Stomach (tissue), 9 donors: ENCODE measurements around the gene COL4A1. TPM values are rescaled to one million over a fixed set of nuclear protein-coding genes. Genes with fewer than 3 reads are reported as not detected.

Experiments
- DNase-seq, 2 donors: peaks; one replicate each; pipeline versions ENCODE4 v3.0.0 to v3.0.0-alpha.2; 2013 to 2019
- H3K27ac ChIP-seq, 5 donors: fragments of 200-600 bp in 4 of 5; sonication (generic) in 4 of 5; one replicate each; pipeline ENCODE4 v1.5.1; 2013 to 2019; ENCODE audit warnings: mild to moderate bottlenecking in 1 of 5, moderate library complexity in 1 of 5
- H3K27me3 ChIP-seq, 3 donors: fragments of 200-600 bp; sonication (generic); one replicate each; pipeline ENCODE4 v1.5.1; 2017 to 2019; ENCODE audit warnings: mixed run types in 1 of 3
- H3K36me3 ChIP-seq, 4 donors: fragments of 200-600 bp; sonication (generic); 1 replicate in 3 of 4; 2 replicates in 1 of 4; pipeline ENCODE4 v1.5.1; 2016 to 2019
- H3K4me1 ChIP-seq, 4 donors: fragments of 200-600 bp; sonication (generic); one replicate each; pipeline ENCODE4 v1.5.1; 2016 to 2019
- H3K4me3 ChIP-seq, 4 donors: fragments of 200-600 bp; sonication (generic) in 3 of 4; one replicate each; pipeline ENCODE4 v1.5.1; 2016 to 2019; ENCODE audit warnings: mild to moderate bottlenecking in 1 of 4
- H3K9me3 ChIP-seq, 4 donors: fragments of 200-600 bp; sonication (generic); one replicate each; pipeline ENCODE4 v1.5.1; 2016 to 2019
- EP300 ChIP-seq: sonication (generic); formaldehyde crosslinking; IDR thresholded peaks from one replicate; pipeline ENCODE4 v1.6.1; 2017; ENCODE audit warnings: antibody characterized with exemption
- POLR2A ChIP-seq, 4 donors: fragments of 450-650 bp; IDR thresholded peaks; one replicate each; pipeline ENCODE4 v1.6.1; 2016; ENCODE audit warnings: antibody characterized with exemption in 4 of 4, control low read depth in 2 of 4, mild to moderate bottlenecking in 1 of 4, moderate library complexity in 1 of 4
- POLR2AphosphoS5 ChIP-seq, 3 donors: sonication (generic); formaldehyde crosslinking; IDR thresholded peaks; one replicate each; pipeline ENCODE4 v1.6.1; 2016; ENCODE audit warnings: antibody characterized with exemption in 3 of 3
- WGBS, 5 donors: extraction: QIAGEN DNeasy Blood & Tissue Kit in 3 of 5; methylation state at CpG; one replicate each; pipeline versions ENCODE4 v1.1.5 to v1.1.7; 2013 to 2018; 5-methylcytosine and 5-hydroxymethylcytosine counted together
- intact Hi-C: fragments of 100-400 bp; cut with DNase I; formaldehyde crosslinking; loops from one replicate; pipeline ENCODE4 v1.15.1; 2023; ENCODE audit warnings: low total_unique reads
- polyA plus RNA-seq, 3 donors: library from polyadenylated mRNA; stranded (reverse); fragments of 200-250 nt; gene quantifications; one replicate each; pipeline ENCODE4 v1.2.3, GENCODE V29; 2013
- total RNA-seq, 5 donors: library from RNA; depleted of rRNA; stranded (reverse); fragments of >200 nt; gene quantifications; one replicate each; pipeline versions ENCODE4 v1.1.0 to v1.2.3, GENCODE V29; 2014 to 2016
- TF ChIP-seq, protein P1 (sequence below), 7 experiments: fragments of 450-650 bp in 4 of 7; fragments of 200-600 bp in 3 of 7; sonication (generic) in 3 of 7; IDR thresholded peaks; one replicate each; pipeline ENCODE4 v1.5.1; 2016 to 2019; ENCODE audit warnings: antibody characterized with exemption in 7 of 7, control low read depth in 2 of 7, mild to moderate bottlenecking in 1 of 7
- donor health status: healthy with polysubstance abuse.
- donor health status: Bipolar disorder and iron deficiency.
- donor health status: healthy.

Gene COL4A1
- total and polyA plus RNA-seq, 8 donors: 18.8 to 798 (median 133) TPM

DNA sequence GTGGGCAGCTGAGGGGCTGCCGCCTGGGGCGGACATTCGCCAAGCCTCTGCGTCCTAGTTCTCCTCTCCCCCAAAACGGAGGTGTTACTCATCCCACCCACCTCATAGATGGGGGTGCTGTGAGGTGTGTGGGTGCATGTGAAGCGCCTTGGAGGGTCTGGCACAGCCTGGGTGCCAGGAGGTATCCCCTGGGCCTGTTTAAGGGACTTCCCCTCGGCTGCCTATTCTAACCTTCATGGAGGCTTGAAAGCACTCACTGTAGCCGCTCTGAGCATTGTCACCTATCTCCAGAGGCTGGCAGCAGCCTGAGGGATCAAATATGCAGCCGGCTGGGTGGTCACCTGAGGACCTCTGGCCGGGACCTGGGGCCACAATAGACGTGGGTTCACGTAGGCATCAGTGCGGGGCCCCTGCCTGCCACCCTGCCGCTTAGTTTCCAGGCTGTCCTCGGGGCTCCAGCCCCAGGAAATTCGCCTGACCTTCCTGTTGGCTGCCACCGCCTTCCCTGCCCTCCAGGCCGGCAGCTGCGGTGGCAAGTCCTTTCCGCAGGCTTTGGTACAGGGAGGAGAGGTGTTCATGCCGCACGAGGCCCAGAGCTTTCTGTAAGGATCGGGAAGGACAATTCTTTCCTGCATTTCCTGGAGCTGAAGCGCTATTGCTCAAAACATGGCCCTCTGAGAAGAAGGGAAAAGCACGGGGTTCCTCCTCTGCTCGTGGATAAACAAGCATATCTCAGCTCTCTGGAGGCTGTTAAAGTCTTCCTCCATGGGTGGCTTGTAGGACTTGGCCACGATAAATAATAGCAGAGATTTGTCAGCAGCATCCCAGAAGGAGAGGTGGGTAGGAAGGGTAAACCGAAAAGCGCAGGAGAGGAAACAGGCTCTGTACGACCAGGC, 4.7 kb upstream of the COL4A1 start:
- intact Hi-C loops: no loop called here
- H3K36me3 ChIP-seq: peaks cover 0 to 24% (median 3%) of the 10 kb centered on the region in 4 donors
- peaks cover 0 to 56% (median 33%) of the 10 kb centered on the region in 3 donors for H3K27me3 ChIP-seq
- TF ChIP-seq POLR2AphosphoS5 (IDR thresholded peaks at IDR 0.05) (no peak), EP300 (no peak), POLR2A (IDR thresholded peaks at IDR 0.05) (no peak)
- TF ChIP-seq, protein P1, sequence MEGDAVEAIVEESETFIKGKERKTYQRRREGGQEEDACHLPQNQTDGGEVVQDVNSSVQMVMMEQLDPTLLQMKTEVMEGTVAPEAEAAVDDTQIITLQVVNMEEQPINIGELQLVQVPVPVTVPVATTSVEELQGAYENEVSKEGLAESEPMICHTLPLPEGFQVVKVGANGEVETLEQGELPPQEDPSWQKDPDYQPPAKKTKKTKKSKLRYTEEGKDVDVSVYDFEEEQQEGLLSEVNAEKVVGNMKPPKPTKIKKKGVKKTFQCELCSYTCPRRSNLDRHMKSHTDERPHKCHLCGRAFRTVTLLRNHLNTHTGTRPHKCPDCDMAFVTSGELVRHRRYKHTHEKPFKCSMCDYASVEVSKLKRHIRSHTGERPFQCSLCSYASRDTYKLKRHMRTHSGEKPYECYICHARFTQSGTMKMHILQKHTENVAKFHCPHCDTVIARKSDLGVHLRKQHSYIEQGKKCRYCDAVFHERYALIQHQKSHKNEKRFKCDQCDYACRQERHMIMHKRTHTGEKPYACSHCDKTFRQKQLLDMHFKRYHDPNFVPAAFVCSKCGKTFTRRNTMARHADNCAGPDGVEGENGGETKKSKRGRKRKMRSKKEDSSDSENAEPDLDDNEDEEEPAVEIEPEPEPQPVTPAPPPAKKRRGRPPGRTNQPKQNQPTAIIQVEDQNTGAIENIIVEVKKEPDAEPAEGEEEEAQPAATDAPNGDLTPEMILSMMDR (IDR thresholded peaks at IDR 0.05): no peak
- peak overlapping the region; percentile 24 to 86 (median 72) for H3K4me3 ChIP-seq
- peak overlapping the region in 4 of 5 donors; percentile 92 to 97 (median 94) for H3K27ac ChIP-seq
- no peaks in the 10 kb centered on the region for H3K9me3 ChIP-seq
- WGBS, 5 donors: 37 to 71% (median 61%) methylated on average over 21 to 30 of the region's 30 CpGs
- DNase-seq: no peak
- peaks cover 24 to 92% (median 66%) of the 10 kb centered on the region in 4 donors for H3K4me1 ChIP-seq

DNA sequence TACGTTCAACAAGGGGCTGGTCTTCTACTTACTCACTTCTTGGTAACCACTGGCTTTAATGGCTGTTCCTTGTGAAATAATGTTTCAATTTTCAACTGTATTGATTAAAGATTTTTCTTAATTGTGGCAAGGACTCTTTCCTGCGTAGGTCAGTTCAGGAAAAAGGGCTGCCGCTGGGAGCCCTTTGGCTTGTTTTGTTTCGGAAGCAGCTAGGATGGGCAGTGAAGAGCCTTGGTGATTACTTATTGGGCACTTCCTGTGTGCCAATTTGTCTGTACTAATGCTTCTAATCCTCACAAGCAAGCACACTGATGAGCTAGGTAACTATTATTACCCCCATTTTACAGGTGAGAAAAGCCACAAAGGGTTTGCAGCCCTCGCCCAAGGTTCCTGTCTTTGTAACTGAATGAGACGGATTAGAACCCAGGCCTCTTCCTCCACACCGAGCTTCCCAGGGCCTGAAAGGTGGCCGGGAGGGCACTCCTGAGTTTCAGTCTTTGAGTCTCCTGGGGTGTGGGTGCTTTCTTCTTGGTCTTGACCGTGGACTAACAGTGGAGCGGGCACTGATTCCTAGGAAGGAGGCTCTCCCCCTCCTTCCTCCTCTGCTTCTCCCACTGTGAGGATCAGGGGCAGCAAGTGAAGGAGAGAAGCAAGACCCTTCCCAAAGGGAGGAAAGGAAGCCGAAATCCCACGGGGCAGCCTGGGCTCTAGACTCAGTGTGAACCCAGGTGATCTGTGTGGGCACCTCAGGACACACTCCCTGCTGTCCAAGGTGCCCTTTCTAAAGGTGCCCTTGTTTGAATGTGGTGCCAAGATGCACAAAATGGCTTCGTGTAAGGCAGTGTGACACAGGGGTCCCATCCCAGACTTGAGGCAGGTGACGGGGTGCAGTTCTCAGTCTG, 3.8 kb upstream of the COL4A1 start:
- intact Hi-C loops: no loop called here
- peaks cover 24 to 92% (median 64%) of the 10 kb centered on the region in 4 donors for H3K4me1 ChIP-seq
- WGBS, 5 donors: 57 to 79% (median 72%) methylated on average over 13 to 14 of the region's 14 CpGs
- peaks cover 0 to 16% (median 0%) of the 10 kb centered on the region in 4 donors for H3K36me3 ChIP-seq
- no peak for TF ChIP-seq POLR2AphosphoS5 (IDR thresholded peaks at IDR 0.05)
- H3K27ac ChIP-seq: peak overlapping the region in 4 of 5 donors; percentile 92 to 97 (median 94)
- no peak for DNase-seq
- H3K9me3 ChIP-seq: no peaks in the 10 kb centered on the region
- H3K4me3 ChIP-seq: peak overlapping the region; percentile 24 to 86 (median 72)
- peaks cover 0 to 65% (median 40%) of the 10 kb centered on the region in 3 donors for H3K27me3 ChIP-seq

DNA sequence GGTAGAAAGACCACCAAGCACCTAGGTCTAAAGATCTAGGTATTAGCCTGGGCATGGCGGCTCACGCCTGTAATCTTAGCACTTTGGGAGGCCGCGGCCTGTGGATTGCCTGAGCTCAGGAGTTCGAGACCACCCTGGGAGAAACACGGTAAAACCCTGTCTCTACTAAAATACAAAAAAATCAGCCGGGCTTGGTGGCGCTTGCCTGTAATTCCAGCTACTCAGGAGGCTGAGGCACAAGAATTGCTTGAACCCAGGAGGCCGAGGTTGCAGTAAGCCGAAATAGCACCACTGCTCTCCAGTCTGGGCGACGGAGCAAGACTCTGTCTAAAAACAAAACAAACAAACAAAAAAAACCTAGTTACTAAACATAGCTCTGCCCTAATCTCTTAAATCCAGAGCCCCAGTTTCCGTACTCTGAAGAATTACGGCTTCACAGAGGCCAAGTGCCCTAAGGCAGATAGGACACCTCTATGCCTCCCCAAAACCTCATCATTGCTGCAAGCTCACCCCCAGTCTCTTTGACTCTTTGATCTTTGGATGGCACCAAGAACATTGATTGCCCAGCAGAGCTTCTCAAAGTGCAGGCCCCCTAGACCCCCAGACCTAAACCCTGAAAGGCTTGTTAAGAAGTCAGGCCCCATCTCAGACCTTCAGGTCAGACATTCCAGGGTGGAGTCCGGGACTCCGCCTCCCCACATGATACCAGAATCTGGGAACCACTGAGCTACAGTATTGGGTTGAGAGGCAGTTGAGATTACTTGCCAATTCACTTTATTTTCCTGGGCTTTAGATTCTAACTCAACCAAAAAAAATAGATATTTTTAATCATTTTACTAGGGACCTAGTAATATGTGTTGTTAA, 2.9 kb upstream of the COL4A1 start:
- TF ChIP-seq, protein P1 (IDR thresholded peaks at IDR 0.05): no peak
- TF ChIP-seq EP300: no peak
- no peak for TF ChIP-seq POLR2A (IDR thresholded peaks at IDR 0.05)
- TF ChIP-seq POLR2AphosphoS5 (IDR thresholded peaks at IDR 0.05): no peak
- peak overlapping the region; percentile 63 to 86 (median 72) for H3K4me3 ChIP-seq

DNA sequence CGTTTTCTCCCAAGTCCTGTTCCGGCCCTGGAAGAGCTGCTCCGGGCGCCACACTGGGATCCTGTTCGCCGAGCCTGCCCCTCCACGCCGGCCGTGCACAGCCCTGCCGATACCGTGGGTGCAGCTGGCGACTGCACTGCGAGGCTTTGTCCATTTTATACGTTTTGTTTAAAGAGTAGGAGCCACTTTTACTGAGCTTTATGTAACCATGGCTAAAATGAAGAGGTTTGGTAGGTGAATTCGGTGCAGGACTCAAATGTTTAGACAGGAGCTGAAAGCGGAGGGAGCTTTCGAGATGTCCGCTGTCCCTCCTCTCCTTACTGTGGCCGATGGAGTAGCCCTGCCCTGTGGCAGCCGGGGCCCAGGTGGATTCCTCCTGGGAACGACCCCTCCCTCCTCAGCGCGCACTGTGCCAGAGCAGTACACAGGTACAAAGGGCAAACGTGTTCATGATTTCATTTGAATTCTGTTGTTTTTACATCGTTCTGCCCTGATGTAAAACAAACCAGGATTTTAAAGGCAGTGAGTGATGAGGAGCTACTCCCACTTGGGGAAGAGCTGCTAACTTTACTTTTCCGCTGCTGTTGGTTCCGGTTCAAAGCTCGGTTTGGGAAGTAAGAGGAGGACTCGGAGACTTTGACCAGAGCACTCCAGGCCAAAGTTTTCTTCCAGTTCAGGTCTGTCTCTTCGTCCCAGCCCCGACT, 1.9 kb upstream of the COL4A1 start:
- Histone ChIP-seq H3K4me1 (peaks cover 24 to 82% (median 60%) of the 10 kb centered on the region in 4 donors), H3K4me3 (peak overlapping the region; percentile 63 to 86 (median 72)), H3K36me3 (peaks cover 0 to 10% (median 0%) of the 10 kb centered on the region in 4 donors), H3K9me3 (no peaks in the 10 kb centered on the region), H3K27ac (peak overlapping the region; percentile 86 to 97 (median 92)), H3K27me3 (peaks cover 0 to 83% (median 40%) of the 10 kb centered on the region in 3 donors)
- peak in 1 of 2 donors; percentile 65 for DNase-seq
- intact Hi-C loops: no loop called here
- no peak for TF ChIP-seq EP300
- TF ChIP-seq POLR2A (IDR thresholded peaks at IDR 0.05): no peak
- TF ChIP-seq POLR2AphosphoS5 (IDR thresholded peaks at IDR 0.05): no peak
- TF ChIP-seq, protein P1 (IDR thresholded peaks at IDR 0.05): no peak
- 2 to 8% (median 5%) methylated on average over 26 to 31 of the region's 31 CpGs for WGBS, 5 donors

More for the DNA sequence above, 2.9 kb upstream of the COL4A1 start:
- no peak for DNase-seq
- Histone ChIP-seq H3K36me3 (peaks cover 0 to 13% (median 0%) of the 10 kb centered on the region in 4 donors), H3K4me1 (peaks cover 23 to 87% (median 62%) of the 10 kb centered on the region in 4 donors), H3K9me3 (no peaks in the 10 kb centered on the region), H3K27ac (peak overlapping the region; percentile 5 to 97 (median 92)), H3K27me3 (peaks cover 0 to 74% (median 40%) of the 10 kb centered on the region in 3 donors)
- WGBS, 5 donors: 72 to 85% (median 79%) methylated on average over 16 of the region's 16 CpGs
- intact Hi-C loops: no loop called here
